HUES64 (cell line): ENCODE measurements around the gene SRGAP2B.
"Not testable (repeated sequence)": the region's sequence is repeated elsewhere in the genome, so short reads cannot be mapped to it uniquely, and the experiment has no call there.

Experiments
- H3K27ac ChIP-seq: 2 replicates; pipeline ENCODE4 v1.7.0; 2013; ENCODE audit warnings: low read depth, low read length, inconsistent platforms
- H3K27me3 ChIP-seq: 2 replicates; pipeline ENCODE4 v1.6.1; 2013; ENCODE audit warnings: mild to moderate bottlenecking, low read length; ENCODE audit not compliant: insufficient read depth
- H3K36me3 ChIP-seq: 2 replicates; pipeline ENCODE4 v1.6.1; 2013; ENCODE audit warnings: mild to moderate bottlenecking, low read length; ENCODE audit not compliant: insufficient read depth
- H3K4me1 ChIP-seq: 2 replicates; pipeline ENCODE4 v1.6.1; 2013; ENCODE audit warnings: mild to moderate bottlenecking, low read length, moderate library complexity; ENCODE audit not compliant: insufficient read depth
- H3K4me3 ChIP-seq: 2 replicates; pipeline ENCODE4 v1.5.1; 2013; ENCODE audit warnings: mild to moderate bottlenecking, low read length, moderate library complexity
- H3K9ac ChIP-seq: 2 replicates; pipeline ENCODE4 v1.6.1; 2013; ENCODE audit warnings: mild to moderate bottlenecking, low read depth, low read length
- H3K9me3 ChIP-seq: 2 replicates; pipeline ENCODE4 v1.6.1; 2013; ENCODE audit warnings: low read depth, low read length; ENCODE audit not compliant: insufficient read depth
- WGBS: fragments of 150-250, 120-280 bp; methylation state at CpG from one replicate; pipeline ENCODE4 v1.1.7; 2013; ENCODE audit warnings: missing lambda C conversion rate; 5-methylcytosine and 5-hydroxymethylcytosine counted together

Gene SRGAP2B

DNA sequence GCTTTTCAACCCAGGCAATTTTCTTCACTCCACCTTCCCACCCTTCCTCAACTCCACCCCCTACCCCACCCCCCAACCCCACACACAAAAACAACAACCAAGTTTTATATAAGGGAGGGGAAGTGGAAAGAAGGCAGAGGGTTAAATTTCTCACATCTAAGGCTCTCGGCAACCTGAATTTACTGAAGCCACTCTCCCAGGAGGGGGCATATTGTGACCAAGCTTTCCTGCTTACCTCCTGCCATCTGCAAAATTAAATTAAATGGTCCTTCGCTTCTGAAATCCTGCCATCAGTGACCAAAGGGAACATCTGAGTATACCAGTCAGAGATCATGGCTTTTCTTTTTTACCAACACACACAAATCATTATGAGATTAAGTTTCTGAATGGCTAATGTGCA lies 72.9 kb downstream of the SRGAP2B start:
- not testable (repeated sequence) for H3K4me1 ChIP-seq, H3K9ac ChIP-seq, H3K36me3 ChIP-seq, H3K27ac ChIP-seq, H3K27me3 ChIP-seq, H3K4me3 ChIP-seq, H3K9me3 ChIP-seq
- WGBS, result no CpG with 5 or more reads among the region's 2 CpGs

DNA sequence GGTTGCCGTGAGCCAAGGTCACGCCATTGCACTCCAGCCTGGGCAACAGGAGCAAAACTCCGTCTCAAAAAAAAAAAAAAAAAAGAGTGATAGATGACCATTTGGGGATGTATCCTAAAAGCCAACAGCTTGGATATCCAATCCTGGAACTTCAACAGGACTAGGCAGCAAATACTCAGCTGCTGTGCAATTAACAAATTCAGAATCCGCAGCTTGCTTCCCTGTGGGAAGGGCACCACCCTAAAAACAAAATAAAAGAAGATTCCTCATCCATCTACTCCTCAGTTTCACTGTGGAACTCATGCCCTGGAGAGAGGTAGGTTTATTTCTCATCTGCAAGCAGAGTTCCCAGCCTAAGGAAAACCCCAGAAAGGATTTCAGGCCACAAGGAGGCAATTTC lies 73.4 kb downstream of the SRGAP2B start:
- not testable (repeated sequence) for H3K4me3 ChIP-seq, H3K9ac ChIP-seq, H3K36me3 ChIP-seq, H3K9me3 ChIP-seq, H3K4me1 ChIP-seq, H3K27ac ChIP-seq, H3K27me3 ChIP-seq
- WGBS, result no CpG with 5 or more reads among the region's 4 CpGs

DNA sequence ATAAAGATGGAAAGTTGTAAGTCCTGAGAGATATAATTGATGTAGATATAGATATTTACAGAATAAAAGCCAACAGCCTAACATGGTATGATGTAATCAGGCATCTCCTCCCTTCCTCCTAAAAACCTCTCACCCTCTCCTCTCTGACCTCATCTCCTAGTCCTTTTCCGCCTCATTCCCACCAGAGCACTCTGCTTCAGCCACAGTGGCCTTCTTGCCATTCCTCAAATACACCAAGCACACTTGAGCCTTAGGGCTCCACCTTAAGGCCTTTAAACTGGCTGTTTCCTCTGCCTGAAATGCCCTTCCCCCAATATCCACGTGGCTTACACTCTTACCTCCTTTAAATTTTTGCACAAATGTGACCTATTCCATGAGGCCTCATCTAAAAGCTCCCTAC lies 75.4 kb downstream of the SRGAP2B start:
- not testable (repeated sequence) for H3K4me1 ChIP-seq, H3K36me3 ChIP-seq, H3K27me3 ChIP-seq, H3K27ac ChIP-seq, H3K4me3 ChIP-seq, H3K9me3 ChIP-seq, H3K9ac ChIP-seq
- WGBS, result 57% methylated on average over 2 of the region's 2 CpGs

DNA sequence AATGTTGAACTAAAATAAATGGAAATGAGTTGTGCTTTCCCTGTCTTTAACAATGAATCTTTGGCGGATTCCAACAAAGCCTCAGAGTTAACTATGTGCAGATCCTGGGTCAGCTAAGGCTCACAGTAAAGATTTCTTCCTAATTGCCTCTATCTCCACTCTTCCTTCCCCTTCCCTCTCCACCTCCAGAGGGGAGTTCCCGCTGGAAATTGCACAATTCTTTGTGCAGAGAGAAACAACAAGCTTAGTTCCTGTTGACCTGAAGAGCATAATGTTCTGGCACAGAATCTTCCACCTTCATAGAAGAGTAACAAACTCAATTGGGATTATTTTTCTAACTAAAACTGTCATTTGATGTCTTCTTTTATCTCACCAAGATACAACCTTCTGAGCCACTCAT lies 77.4 kb downstream of the SRGAP2B start:
- not testable (repeated sequence) for H3K9me3 ChIP-seq, H3K36me3 ChIP-seq, H3K4me1 ChIP-seq, H3K4me3 ChIP-seq, H3K9ac ChIP-seq, H3K27me3 ChIP-seq, H3K27ac ChIP-seq
- 83% methylated on average over 1 of the region's 2 CpGs for WGBS

DNA sequence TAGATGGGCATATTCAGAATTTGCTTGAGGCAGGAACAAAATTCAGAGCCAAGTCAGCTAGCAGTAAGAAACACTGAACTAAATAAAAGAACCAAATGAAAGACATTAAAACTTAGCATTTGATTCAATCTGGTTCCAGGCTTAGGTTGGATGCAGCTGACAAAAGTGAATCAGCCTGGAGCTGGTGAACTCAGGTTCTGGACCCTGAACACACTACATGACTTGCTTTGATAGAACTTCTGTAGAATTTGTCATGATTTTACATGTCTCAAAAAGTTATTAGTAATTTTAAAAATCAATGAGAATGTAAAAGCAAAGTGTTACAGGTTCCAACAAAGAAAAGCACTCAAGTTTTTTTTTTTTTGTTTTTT lies 78.7 kb downstream of the SRGAP2B start:
- not testable (repeated sequence) for H3K9ac ChIP-seq, H3K4me3 ChIP-seq, H3K27me3 ChIP-seq, H3K9me3 ChIP-seq, H3K4me1 ChIP-seq, H3K36me3 ChIP-seq, H3K27ac ChIP-seq

DNA sequence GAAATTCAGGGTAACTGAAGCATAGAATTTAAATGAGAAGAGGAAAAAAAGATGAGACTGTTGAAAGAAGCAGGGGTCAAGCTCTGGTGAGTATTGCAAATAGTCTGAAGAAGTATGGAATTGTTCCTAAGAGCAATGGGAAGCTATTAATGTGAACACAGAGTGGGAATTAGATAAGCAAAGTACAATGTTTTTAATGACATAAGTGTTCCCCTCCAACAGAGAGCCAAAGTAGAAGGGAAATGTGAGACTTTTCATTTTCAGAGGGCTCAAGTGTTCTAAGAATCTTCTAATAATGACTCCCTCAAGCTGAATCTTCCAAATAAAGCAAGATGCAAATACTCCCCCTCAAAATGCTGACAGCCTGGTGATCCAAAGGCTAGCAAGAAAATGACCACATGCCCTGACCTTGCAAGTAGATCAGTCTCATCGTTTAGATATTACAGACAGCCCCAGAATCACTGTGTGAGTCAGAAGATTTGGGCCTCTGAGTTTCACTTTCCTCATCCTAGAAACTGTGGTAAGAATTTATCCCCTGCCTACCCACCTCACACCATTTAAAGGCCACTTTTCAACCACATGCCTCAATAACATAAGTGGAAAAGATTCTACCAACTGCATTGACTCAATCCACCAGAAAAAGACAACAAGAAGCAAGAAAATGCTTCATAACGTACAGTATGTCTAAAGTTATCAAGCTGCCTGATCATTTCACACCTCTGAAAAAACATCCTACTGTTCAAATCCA lies 79.2 kb downstream of the SRGAP2B start:
- H3K4me3 ChIP-seq, H3K27me3 ChIP-seq, H3K9me3 ChIP-seq, H3K4me1 ChIP-seq, H3K27ac ChIP-seq, H3K9ac ChIP-seq, H3K36me3 ChIP-seq: not testable (repeated sequence)
- no CpG with 5 or more reads among the region's 2 CpGs for WGBS

DNA sequence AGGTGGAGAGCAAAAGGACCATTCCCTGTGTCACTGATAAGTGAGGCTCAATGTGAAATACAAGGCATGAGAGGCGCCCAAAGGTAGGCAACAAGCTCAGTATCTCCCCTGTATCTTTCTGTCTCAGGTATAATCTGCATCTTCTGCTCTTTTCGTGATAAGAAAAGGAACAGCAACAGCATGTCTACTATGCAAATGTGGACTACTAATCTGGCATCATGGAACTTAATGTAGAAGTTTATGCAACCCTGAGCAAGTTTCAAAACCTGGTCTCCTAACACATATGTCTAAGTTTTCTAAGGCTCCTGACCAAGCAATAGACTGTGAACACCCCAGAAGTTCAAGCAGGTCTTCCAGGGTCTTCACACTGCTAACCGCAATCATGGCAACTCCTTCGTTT lies 81.8 kb downstream of the SRGAP2B start:
- not testable (repeated sequence) for H3K4me1 ChIP-seq, H3K27ac ChIP-seq, H3K9ac ChIP-seq, H3K36me3 ChIP-seq, H3K9me3 ChIP-seq, H3K27me3 ChIP-seq, H3K4me3 ChIP-seq
- WGBS, result 100% methylated on average over 1 of the region's 4 CpGs

DNA sequence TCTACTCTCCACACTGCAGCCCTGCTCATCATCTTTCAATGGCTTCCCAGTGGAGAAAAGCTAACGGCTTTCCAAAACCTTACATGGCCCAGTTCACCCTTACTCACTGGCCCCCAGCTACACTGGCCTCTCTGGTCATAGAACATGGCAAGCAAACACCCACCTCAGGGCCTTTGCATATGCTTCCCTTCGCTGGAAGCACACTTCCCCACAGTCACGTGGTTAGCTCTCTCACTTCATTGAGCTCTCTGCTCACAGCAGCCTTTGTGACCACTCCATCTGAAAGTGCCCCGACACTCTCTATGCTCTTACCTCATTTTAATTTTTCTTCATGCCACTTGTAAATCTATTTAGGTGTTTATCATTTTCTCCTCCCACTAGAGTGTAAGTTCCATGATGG lies 83.3 kb downstream of the SRGAP2B start:
- not testable (repeated sequence) for H3K4me1 ChIP-seq, H3K9me3 ChIP-seq, H3K27me3 ChIP-seq, H3K27ac ChIP-seq, H3K36me3 ChIP-seq, H3K4me3 ChIP-seq, H3K9ac ChIP-seq
- WGBS, result 94% methylated on average over 3 of the region's 4 CpGs

DNA sequence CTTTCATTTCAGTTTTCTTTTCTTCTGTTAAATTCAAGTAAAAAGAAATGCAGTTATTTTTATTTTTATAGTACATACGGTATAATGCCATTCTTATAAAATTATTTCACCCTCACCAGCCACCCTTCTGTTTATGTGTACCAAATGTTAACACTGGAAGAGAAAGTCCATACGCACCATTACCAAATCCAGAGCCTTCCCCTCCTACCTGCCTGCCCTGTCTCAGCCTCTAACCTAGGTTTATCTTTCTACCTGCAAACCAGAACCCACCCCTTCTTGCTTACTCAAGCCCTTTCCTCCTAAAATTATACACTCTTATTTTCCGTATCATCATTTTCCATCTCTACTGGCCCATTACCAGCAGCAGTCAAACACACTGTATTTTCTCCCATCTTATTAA lies 84.5 kb downstream of the SRGAP2B start:
- not testable (repeated sequence) for H3K27me3 ChIP-seq, H3K27ac ChIP-seq, H3K36me3 ChIP-seq, H3K9ac ChIP-seq, H3K4me1 ChIP-seq, H3K4me3 ChIP-seq, H3K9me3 ChIP-seq
- WGBS, result 100% methylated on average over 1 of the region's 3 CpGs

DNA sequence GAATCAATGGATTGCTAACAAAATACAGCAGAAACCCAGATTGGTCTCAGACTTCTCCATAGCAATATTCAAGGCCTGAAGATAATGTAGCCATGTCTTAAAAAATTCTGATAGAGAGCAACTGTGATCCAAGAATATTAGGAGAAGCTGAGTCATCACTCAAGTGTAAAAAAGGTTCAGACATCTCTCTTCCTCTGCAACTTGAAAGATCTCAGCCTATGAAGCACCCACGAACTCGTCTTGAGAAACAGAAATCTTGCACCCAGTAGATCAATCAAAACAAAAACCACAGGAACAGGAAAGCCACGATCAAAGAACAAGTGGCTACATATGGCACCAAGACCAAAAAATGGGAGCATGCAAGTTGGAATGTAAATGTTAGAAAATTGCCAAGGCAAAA lies 85.2 kb downstream of the SRGAP2B start:
- H3K27ac ChIP-seq, H3K27me3 ChIP-seq, H3K4me1 ChIP-seq, H3K4me3 ChIP-seq, H3K36me3 ChIP-seq, H3K9me3 ChIP-seq, H3K9ac ChIP-seq: not testable (repeated sequence)
- 58% methylated on average over 2 of the region's 3 CpGs for WGBS

DNA sequence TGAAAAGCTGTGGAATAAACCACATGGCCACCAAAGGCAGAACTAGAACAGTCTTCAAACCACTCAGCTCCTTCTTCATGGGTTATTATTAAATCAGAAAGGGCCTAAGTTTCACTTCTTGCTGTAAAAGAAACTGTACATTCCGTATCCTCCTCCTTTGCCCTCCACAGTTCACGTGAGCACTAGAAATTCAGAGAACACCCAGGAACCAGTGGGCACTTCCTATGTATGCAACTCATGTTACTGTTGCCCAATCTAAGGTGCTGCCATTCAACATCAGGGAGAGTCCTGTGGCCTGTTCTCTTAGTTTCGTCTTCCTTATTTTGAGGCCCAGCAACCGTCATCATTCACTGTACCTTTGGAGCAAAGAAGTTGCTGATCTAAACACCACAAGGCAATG lies 86.7 kb downstream of the SRGAP2B start:
- WGBS, result no CpG with 5 or more reads among the region's 4 CpGs

DNA sequence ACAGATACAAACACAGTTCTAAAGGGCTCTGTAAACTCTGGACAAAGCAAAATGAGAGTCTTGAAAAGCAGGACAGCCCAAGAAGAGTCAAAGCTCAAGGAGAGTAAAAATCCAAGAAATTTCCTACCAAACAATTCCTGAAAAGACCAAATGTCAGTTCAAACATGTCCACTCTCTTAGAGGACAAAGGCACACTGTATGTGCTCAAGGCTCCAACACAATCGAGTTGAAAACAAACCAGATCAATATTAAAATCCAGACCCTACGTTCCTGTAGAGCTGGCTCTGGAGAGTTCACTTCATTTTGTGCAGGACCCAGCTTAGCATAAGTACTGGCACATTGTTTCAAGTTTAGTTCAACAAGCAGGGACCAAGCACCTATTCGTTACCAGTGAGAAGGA lies 90.0 kb downstream of the SRGAP2B start:
- not testable (repeated sequence) for H3K27me3 ChIP-seq, H3K9me3 ChIP-seq, H3K9ac ChIP-seq, H3K27ac ChIP-seq, H3K4me3 ChIP-seq, H3K36me3 ChIP-seq, H3K4me1 ChIP-seq
- WGBS, result no CpG with 5 or more reads among the region's 3 CpGs

More for the DNA sequence above, 86.7 kb downstream of the SRGAP2B start:
- not testable (repeated sequence) for H3K36me3 ChIP-seq, H3K4me1 ChIP-seq, H3K27ac ChIP-seq, H3K9ac ChIP-seq, H3K4me3 ChIP-seq, H3K9me3 ChIP-seq, H3K27me3 ChIP-seq
